ENCODE data around the gene PPFIA4. TPM values are rescaled to one million over a fixed set of nuclear protein-coding genes. Genes with fewer than 3 reads are reported as not detected.

The PPFIA4 gene
- total RNA-seq, 1 donor from 2014 or later, result 1.2 TPM

DNA sequence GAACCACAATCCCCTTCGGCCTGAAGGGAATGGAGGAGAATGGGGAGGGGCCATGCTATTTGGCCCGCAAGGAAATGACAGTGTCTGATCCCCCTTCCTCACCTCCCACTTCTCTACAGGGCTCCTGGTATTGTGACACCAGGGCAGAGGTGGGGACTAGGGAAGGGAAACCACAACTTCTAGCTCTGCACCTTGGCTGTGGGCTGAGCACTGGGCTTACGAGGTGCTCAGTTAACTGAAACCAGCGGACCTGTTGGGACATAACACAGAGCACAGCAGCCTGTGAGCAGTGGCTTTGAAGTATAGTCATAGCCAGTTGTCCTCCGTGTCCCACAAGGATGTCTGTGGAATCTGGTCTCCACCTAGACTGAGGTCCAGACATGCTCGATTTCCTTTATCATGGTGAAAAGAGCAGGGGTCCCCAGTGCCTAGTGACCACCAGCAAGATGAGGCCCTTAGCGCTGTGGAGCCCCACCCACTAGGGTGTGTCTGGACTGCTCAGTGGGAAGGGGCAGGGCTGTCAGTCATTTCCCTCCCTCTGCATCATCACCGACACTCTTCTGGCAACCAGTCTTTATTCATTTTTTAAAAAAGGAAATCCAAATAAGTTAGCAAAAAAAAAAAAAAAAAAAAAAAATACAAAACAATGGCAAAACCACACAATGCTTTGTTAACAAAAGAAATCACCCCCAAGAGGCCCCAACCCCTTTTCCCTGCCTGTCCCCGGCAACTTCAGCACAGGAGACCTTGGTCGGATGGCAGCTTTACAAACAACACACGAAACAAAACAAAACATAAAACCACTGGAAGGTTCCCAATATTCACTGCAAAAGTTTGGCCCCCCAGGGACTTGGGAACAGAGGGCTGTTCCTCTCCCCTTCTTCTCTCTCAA, 56.5 kb downstream of the PPFIA4 start:
- Mint-ChIP-seq H3K27ac (no peak overlapping the region), H3K9me3 (ENCODE audit: low read depth) (no peaks in the 10 kb centered on the region), H3K4me3 (ENCODE audit: low read depth) (no peak overlapping the region), H3K36me3 (ENCODE audit: insufficient read depth) (no peaks in the 10 kb centered on the region), H3K27me3 (peaks cover 69% of the 10 kb centered on the region), H3K4me1 (ENCODE audit: low read depth) (no peaks in the 10 kb centered on the region)
- TF ChIP-seq, protein P1, sequence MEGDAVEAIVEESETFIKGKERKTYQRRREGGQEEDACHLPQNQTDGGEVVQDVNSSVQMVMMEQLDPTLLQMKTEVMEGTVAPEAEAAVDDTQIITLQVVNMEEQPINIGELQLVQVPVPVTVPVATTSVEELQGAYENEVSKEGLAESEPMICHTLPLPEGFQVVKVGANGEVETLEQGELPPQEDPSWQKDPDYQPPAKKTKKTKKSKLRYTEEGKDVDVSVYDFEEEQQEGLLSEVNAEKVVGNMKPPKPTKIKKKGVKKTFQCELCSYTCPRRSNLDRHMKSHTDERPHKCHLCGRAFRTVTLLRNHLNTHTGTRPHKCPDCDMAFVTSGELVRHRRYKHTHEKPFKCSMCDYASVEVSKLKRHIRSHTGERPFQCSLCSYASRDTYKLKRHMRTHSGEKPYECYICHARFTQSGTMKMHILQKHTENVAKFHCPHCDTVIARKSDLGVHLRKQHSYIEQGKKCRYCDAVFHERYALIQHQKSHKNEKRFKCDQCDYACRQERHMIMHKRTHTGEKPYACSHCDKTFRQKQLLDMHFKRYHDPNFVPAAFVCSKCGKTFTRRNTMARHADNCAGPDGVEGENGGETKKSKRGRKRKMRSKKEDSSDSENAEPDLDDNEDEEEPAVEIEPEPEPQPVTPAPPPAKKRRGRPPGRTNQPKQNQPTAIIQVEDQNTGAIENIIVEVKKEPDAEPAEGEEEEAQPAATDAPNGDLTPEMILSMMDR (IDR thresholded peaks at IDR 0.05; ENCODE audit: unreplicated experiment), result no peak
- no peak for DNase-seq (ENCODE audit: low spot score, unreplicated experiment)

DNA sequence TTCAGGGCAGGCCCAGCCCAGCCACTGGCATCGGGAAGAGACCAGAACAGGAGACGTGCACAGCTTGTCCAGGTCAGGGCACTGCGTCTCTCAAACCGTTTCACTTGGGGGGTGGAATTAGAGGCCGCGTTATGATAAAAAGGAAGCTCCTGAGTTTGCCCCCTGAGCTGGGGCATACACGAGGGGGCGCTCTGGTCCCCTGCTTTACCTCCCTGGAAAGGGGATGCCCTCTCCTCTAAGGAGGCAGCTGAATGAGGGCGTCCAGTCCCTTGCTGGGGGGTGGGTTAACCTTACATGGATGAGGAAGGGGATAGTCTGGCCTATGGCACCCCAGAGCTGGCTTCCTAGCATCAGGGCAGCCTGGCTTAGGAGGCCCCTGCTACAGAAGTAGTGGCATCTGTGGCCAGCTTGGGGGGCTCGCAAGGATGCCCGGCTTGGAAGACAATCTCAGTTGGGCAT, 57.2 kb downstream of the PPFIA4 start:
- no peaks in the 10 kb centered on the region for H3K36me3 Mint-ChIP-seq (ENCODE audit: insufficient read depth)
- H3K9me3 Mint-ChIP-seq (ENCODE audit: low read depth), result no peaks in the 10 kb centered on the region
- TF ChIP-seq, protein P1 (IDR thresholded peaks at IDR 0.05; ENCODE audit: unreplicated experiment), result no peak
- no peak overlapping the region for H3K27ac Mint-ChIP-seq
- no peak overlapping the region for H3K4me3 Mint-ChIP-seq (ENCODE audit: low read depth)
- no peak for DNase-seq (ENCODE audit: low spot score, unreplicated experiment)
- peaks cover 67% of the 10 kb centered on the region for H3K27me3 Mint-ChIP-seq
- H3K4me1 Mint-ChIP-seq (ENCODE audit: low read depth), result no peaks in the 10 kb centered on the region

DNA sequence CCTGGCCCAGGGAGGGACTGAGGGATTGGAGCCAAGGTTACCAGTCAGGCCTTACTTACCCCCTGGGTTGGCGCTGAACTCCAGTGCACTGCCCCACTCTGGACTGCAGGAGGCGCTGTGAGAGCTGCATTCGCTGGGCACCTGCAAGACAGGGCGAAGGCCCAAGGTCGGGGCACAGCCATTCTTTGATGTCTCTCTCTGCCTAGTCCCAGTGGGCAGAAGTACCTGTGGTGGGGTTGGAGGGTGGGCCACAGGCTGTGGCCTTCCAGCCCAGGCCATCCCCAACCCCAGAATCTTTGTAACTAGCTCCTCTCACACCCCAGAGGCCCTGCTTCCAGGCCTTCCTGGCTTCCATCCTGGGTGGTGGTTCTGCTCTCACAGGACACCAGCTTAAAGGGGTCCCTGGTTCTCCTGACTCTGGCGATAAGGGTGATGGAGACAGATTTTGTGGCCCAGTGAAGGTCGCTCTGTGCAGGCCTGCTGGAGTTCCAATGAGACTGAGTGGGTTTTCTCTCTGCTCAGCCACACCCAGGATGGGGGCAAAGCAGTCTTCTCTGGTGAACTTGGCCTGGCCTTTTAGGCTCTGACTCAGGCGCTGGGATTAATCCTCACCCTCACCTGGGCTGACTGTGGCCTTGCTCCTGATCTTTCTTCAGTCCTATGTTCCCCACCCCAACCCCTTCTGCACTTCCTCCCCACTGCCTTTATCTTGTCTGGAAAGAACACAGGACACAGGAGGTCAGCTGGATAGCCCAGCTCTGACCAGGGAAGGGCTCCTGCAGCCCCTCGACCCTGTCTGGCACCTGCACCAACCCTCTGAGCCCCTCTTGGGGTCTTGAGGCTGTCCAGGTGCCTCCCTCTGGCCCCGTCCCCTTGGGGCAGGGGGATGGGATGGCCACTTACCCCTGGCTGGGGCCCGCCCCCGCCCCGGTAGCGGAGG, 58.6 kb downstream of the PPFIA4 start:
- Mint-ChIP-seq H3K27me3 (peaks cover 55% of the 10 kb centered on the region), H3K9me3 (ENCODE audit: low read depth) (no peaks in the 10 kb centered on the region), H3K36me3 (ENCODE audit: insufficient read depth) (no peaks in the 10 kb centered on the region), H3K27ac (no peak overlapping the region), H3K4me3 (ENCODE audit: low read depth) (no peak overlapping the region), H3K4me1 (ENCODE audit: low read depth) (no peaks in the 10 kb centered on the region)
- no peak for DNase-seq (ENCODE audit: low spot score, unreplicated experiment)
- TF ChIP-seq, protein P1 (IDR thresholded peaks at IDR 0.05; ENCODE audit: unreplicated experiment), result peak; percentile 39

DNA sequence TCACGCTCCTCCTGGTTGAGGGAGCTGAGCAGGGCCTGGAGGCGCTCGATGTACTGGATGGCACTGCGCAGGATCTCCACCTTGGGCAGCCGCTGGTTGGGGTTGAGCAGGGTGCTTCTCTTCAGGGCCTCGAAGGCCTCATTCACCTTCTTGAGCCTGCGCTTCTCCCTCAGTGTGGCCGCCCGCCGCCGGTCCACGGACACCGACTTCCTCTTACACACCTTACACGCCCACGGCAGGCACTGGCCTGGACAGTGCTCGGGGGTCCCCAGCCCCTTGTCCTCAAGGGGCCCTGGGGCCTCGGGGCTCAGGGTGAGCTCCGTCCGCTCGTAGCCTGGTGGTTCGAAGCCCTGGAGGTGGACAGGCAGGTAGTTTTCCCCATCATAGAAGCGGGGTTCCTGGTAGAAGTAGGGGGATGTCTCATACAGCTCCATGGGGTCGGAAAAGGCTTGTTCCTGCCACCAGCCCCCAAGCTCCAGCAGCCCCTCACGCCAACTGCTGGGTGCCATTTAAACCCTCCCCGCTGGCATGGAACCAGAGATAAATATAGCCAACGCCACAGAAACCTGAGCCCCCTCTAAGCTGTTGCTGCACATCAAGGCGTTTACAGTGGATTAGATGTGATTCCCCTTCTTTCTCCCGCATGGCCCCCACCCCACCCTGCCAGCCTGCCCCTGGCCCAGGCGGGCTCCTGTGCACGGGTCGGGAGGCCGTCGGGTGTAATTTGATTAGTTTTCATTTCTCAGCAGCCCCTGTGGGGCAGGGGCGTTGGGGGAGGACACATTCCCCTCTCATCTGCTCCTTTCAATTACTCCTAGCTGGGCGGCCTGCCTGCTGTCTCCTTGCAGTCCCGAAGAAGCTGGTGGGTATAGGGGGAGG, 59.5 kb downstream of the PPFIA4 start, which contains the start of gene MYOG:
MYOG (minus strand) TSS at position 485 of the 879 bp plus-strand sequence; CDS start at position 434, 51 bp downstream.
- H3K4me1 Mint-ChIP-seq (ENCODE audit: low read depth), result no peaks in the 10 kb centered on the region
- no peak for DNase-seq (ENCODE audit: low spot score, unreplicated experiment)
- no peak within 1 kb of the TSS for H3K4me3 Mint-ChIP-seq (ENCODE audit: low read depth)
- H3K9me3 Mint-ChIP-seq (ENCODE audit: low read depth), result no peaks in the 10 kb centered on the region
- no peak within 1 kb of the TSS for H3K27ac Mint-ChIP-seq
- H3K27me3 Mint-ChIP-seq, result peaks cover 54% of the 10 kb centered on the region
- TF ChIP-seq, protein P1 (IDR thresholded peaks at IDR 0.05; ENCODE audit: unreplicated experiment), result no peak
- no peaks in the 10 kb centered on the region for H3K36me3 Mint-ChIP-seq (ENCODE audit: insufficient read depth)
